GM18867 (cell line): ENCODE results near the gene NAPA.

Experiments used
- ATAC-seq: cut with Tn5 transposase; IDR thresholded peaks from one replicate; pipeline ENCODE4 v1.9.1; 2021; ENCODE audit warnings: mild to moderate bottlenecking, moderate library complexity; ENCODE audit not compliant: unreplicated experiment

The NAPA gene

GRCh38 chr19:47503130-47503825 lies 11.6 kb downstream of the NAPA start:
- no peak for ATAC-seq

- ATAC-seq = no peak
Measured at GRCh38 chr19:47499863-47500830, 14.7 kb downstream of the NAPA start.

GRCh38 chr19:47499371-47499770 lies 15.5 kb downstream of the NAPA start:
- ATAC-seq = no peak

- ATAC-seq = no peak
Measured at GRCh38 chr19:47498561-47498960, 16.3 kb downstream of the NAPA start.

GRCh38 chr19:47497821-47498520 lies 16.9 kb downstream of the NAPA start:
- no peak for ATAC-seq

GRCh38 chr19:47497050-47497766 lies 17.7 kb downstream of the NAPA start:
- ATAC-seq = no peak

- ATAC-seq = no peak
Measured at GRCh38 chr19:47495478-47496372, 19.1 kb downstream of the NAPA start.

- ATAC-seq = no peak
Measured at GRCh38 chr19:47494729-47495128, 20.1 kb downstream of the NAPA start.

- ATAC-seq = no peak
Measured at GRCh38 chr19:47494211-47494547, 20.7 kb downstream of the NAPA start.

- ATAC-seq = no peak
Measured at GRCh38 chr19:47493378-47494210, 21.3 kb downstream of the NAPA start.

GRCh38 chr19:47492571-47493377 lies 22.1 kb downstream of the NAPA start:
- ATAC-seq = no peak

GRCh38 chr19:47492137-47492533 lies 22.7 kb downstream of the NAPA start:
- ATAC-seq = no peak

- ATAC-seq = no peak
Measured at GRCh38 chr19:47491358-47492136, 23.3 kb downstream of the NAPA start.

GRCh38 chr19:47490847-47491246 lies 24.0 kb downstream of the NAPA start:
- ATAC-seq = no peak

GRCh38 chr19:47490031-47490430 lies 24.8 kb downstream of the NAPA start:
- no peak for ATAC-seq

GRCh38 chr19:47489072-47489914 lies 25.6 kb downstream of the NAPA start:
- no peak for ATAC-seq
